Cardiac septum (tissue), 1 donor: ENCODE results near the gene KRTAP6-1. TPM values are rescaled to one million over a fixed set of nuclear protein-coding genes. Genes with fewer than 3 reads are reported as not detected.

Source experiments
- DNase-seq: peaks from one replicate; pipeline ENCODE4 v3.0.0-alpha.2; 2020; ENCODE audit warnings: low spot score
- intact Hi-C: fragments of 100-400 bp; cut with DNase I; formaldehyde crosslinking; loops from one replicate; pipeline ENCODE4 v1.14.0; 2022
- total RNA-seq: library from RNA; stranded (reverse); fragmentation: NEBNext Ultra II Directional; extraction: Animal tissue kit (Norgen Biotek cat#: 25700); gene quantifications from one replicate; pipeline ENCODE4 v1.2.1, GENCODE V29; 2021
- donor health status: DM: no; HTN: no; CAD: no.

Gene KRTAP6-1
- total RNA-seq, 1 donor from 2014 or later = not detected

DNA sequence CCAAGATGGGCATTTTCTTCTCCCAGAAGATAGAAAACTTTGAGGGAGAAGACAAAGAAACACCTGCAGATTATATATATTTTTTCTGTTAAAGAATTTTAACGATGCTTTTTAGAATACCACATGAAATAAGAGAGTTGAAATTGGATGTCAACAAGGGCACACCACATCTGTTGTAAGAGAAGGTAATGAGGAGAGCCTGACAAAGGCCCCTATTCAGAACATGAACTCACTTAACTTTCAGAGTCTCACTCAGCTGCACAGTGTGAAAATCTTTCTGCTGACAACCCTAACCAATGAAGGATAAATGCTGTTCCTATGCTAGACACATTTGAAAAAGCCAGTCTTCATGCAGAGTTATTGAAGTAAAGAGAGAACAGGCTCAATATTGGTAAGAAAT, 30.9 kb downstream of the KRTAP6-1 start:
- DNase-seq = no peak
- intact Hi-C loops = no loop called here

DNA sequence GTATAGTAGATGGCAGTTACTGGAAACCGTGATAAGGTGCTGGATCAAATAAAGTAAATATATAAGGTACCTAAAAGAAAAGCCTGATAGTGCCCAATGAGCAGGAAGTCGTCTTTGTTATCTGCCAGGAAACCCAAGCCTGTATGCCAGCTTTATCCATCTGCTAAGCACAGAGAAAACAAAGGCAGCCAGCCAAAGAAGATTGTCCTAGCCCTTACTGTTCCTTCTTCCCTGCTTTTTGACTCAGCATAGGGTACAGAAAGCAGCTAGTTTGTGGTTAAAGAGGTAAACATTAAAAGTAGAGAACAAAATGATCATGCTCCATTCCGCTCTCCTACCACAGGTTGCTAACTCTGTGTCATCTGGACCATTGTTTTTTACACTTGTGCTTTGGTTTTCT, 33.6 kb downstream of the KRTAP6-1 start:
- intact Hi-C loops = no loop called here
- DNase-seq = no peak

DNA sequence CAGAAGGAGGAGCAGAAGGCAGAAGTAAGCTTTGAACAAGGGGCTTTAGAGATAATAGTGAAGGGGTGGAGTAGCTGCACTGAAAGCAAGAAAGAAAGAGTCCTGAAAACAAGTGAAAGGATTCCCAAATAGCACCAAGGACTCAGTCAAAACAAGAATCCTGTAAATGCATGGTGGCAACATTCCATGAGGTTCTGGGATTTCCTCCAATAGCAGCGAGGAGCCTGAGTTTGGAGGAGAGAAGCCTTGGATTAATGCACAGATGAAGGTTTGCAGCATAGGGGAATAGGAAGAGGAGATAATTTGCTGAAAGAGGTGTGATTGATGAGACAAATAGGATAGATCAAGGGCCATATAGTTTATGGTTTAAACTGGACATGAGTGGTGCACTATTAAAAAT, 34.4 kb downstream of the KRTAP6-1 start:
- intact Hi-C loops = no loop called here
- no peak for DNase-seq

DNA sequence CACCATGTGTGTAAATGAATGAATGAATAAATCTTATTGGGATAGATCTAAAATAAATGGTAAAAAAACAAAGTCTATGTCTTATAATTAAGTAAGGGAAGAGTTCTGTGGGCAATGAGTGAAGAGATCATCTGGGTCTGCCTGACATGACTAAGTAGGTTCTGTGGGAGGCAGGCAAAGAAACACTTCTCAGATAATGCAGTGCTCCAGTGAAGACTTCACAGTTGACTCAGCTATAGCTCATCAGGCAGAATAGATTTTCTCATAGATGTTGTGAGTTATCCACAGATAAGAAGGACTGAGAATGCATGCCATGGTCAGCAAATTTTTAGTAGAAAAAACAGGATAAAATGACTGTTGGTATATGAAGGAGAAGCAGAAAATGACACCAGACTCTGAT, 36.0 kb downstream of the KRTAP6-1 start:
- DNase-seq = no peak
- intact Hi-C loops = no loop called here

DNA sequence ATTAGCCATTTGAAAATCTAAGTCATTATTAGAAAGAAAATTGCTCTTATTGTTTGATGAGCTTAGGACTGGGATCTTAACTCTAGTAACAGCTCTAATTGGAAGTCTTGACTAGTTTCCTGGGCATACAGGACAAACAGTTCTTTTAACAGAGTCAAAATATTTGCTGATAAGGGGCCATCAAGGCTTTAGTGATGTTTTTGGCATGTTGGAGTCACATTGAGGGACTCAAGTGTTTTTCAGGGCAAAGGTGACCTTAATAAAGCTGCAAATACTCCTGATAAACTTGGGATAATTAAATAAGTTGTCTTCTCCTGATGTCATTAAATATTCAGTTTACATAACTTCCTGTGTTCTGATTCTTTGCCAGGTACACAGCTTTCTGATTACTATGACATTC, 46.1 kb downstream of the KRTAP6-1 start:
- no peak for DNase-seq
- intact Hi-C loops = no loop called here

DNA sequence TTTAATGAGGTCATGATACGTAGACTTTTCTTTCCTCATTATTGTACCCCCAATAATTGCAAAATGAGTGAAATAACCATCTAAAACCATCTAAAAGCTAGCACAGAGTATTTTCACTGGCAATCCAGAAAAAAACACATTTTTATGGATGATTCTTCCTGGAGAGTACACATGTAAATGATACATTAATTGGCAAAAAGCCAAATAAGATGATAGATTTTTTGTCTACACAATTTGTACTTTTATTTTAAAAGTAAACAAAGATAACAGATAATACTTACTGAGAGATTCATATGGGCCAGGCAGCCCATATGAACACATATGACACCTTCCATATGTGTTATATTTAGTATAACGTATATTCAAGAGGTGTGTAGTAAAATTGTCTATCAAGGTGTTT, 50.1 kb downstream of the KRTAP6-1 start:
- intact Hi-C loops = no loop called here
- DNase-seq = no peak

Other genes with a start within 250 kb of the KRTAP6-1 start
- gene KRTAP13-2, start 241.7 kb downstream of the KRTAP6-1 start, total RNA-seq = not detected
- not detected for gene KRTAP13-1, start 217.9 kb downstream of the KRTAP6-1 start, total RNA-seq
- gene KRTAP13-3, start 188.0 kb downstream of the KRTAP6-1 start, total RNA-seq = not detected
- not detected for gene KRTAP13-4, start 183.7 kb downstream of the KRTAP6-1 start, total RNA-seq
- gene KRTAP15-1, start 173.7 kb downstream of the KRTAP6-1 start, total RNA-seq = not detected
- gene KRTAP19-1, start 133.6 kb downstream of the KRTAP6-1 start, total RNA-seq = not detected
- gene KRTAP19-2, start 126.5 kb downstream of the KRTAP6-1 start, total RNA-seq = not detected
- gene KRTAP19-3, start 121.9 kb downstream of the KRTAP6-1 start, total RNA-seq = not detected
- not detected for gene KRTAP19-4, start 116.8 kb downstream of the KRTAP6-1 start, total RNA-seq
- gene KRTAP19-5, start 111.8 kb downstream of the KRTAP6-1 start, total RNA-seq = not detected
- not detected for gene KRTAP19-6, start 72.1 kb downstream of the KRTAP6-1 start, total RNA-seq
- gene KRTAP19-7, start 52.6 kb downstream of the KRTAP6-1 start, total RNA-seq = not detected
- not detected for gene KRTAP22-2, start 23.5 kb downstream of the KRTAP6-1 start, total RNA-seq
- gene KRTAP6-3, start 21.5 kb downstream of the KRTAP6-1 start, total RNA-seq = not detected
- gene KRTAP6-2, start 15.0 kb downstream of the KRTAP6-1 start, total RNA-seq = not detected
- gene KRTAP22-1, start 12.8 kb downstream of the KRTAP6-1 start, total RNA-seq = not detected
- gene KRTAP20-1, start 2.5 kb upstream of the KRTAP6-1 start, total RNA-seq = not detected
- not detected for gene KRTAP20-4, start 6.7 kb upstream of the KRTAP6-1 start, total RNA-seq
- gene KRTAP20-2, start 21.3 kb upstream of the KRTAP6-1 start, total RNA-seq = not detected
- not detected for gene KRTAP20-3, start 28.9 kb upstream of the KRTAP6-1 start, total RNA-seq
- gene KRTAP21-3, start 104.8 kb upstream of the KRTAP6-1 start, total RNA-seq = not detected
- not detected for gene KRTAP21-2, start 133.3 kb upstream of the KRTAP6-1 start, total RNA-seq
- gene KRTAP21-1, start 141.5 kb upstream of the KRTAP6-1 start, total RNA-seq = not detected
- gene KRTAP8-1, start 199.3 kb upstream of the KRTAP6-1 start, total RNA-seq = not detected
- not detected for gene KRTAP7-1, start 215.8 kb upstream of the KRTAP6-1 start, total RNA-seq